ENCODE data around the gene TPK1.

TPK1 gene

GRCh38 chr7:144519925-144520324 is 315.9 kb downstream of the TPK1 start:
- DNase-seq = no peak

GRCh38 chr7:144518360-144518759 is 317.5 kb downstream of the TPK1 start:
- no peak for DNase-seq

DNA sequence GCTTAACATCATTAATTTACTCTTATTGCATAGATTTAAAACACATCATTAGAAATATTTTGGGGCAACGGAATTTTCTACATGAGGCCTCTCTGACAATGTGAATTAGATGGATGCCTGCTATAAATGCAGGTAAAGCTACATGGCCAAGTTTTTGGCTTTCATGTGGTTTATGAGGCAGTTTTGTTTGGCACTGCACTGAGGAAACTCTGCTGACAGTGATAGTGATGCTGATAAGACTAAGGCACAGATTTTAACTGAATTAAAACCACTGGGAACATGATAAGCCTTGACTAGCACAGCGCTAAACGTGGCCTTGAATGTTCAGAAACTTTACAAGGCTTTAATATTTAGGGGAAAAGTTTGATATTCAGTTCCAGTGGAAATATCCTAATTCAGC is 318.1 kb downstream of the TPK1 start:
- no peak for DNase-seq

DNA sequence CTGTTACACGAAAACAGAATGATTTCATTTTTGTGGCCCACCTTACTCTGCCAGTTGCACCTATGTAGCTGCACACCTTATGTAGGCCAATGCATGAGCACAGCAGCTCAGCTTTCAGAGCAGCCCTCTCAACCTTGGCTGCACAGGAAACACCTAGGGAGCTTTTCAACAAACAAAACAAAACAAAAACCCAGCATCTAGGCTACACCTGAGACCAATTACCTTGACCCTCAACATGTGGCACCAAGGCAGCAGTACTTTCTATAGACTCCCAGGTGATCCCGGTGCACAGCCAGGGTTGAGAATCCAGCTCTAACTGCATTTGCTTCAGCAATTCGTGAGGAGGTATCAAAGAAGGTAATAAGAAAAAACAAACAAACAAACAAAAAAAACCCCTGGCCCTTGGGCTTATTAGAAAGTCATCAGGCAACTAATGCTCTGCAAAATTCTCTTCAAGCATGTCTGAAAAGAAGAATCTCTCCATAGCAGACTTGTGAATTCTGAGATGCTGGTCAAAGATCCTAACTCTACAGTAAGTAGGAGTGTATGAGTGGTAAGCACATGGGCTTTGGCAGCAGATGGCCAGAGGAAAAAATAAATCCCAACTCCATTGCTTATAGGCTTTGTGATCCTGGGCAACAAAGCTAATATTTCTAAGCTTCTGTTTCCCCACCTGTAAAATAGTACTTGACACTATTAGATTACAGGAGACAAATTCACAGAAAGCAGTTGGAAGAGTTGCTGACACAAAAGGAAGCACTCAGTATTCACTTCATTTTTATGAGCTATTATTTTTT is 318.9 kb downstream of the TPK1 start:
- no peak for DNase-seq

- DNase-seq = peak; percentile 84
Observed at GRCh38 chr7:144513334-144513733, 322.5 kb downstream of the TPK1 start.

DNA sequence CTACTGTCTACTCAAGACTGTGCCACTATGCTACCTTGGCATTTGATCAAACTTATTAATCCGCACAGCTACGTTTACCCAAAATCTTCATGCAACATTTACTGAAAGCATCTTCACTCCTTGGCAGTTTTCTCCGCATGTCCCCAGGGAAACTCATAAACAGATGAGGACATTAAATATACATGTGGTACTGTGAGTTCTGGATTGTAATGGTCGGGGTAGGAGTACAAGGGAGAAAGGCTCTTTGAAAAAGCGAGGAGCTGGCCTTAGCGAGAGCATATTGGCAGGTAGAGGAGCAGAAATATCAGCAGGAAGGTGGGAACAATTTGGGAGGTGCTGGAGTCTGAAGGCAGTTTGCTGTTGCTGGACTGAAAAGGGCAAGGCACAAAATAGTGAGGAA is 325.2 kb downstream of the TPK1 start:
- DNase-seq = no peak

- DNase-seq = no peak
Observed at GRCh38 chr7:144508702-144509101, 327.2 kb downstream of the TPK1 start.

DNA sequence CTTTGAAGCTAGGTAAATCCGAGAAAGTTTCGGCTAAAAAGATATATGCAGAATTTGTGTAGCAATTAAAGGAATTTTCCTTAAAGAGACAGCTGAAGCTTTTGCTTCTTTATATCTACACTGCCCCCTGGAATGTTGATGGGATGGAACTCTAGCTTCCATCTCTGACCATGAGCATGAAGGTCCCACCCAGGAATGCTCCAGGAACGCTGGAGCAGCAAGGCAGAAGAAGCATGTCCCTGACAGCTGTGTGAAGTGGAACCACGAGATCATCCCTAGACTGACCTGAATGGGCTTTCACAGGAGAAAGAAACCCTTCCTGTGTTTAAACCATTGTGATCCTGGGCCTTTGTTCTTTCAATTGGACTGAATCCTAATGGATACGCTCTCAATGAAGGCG is 332.6 kb downstream of the TPK1 start:
- DNase-seq = no peak

- DNase-seq = no peak
Observed at GRCh38 chr7:144500225-144500624, 335.6 kb downstream of the TPK1 start.

DNA sequence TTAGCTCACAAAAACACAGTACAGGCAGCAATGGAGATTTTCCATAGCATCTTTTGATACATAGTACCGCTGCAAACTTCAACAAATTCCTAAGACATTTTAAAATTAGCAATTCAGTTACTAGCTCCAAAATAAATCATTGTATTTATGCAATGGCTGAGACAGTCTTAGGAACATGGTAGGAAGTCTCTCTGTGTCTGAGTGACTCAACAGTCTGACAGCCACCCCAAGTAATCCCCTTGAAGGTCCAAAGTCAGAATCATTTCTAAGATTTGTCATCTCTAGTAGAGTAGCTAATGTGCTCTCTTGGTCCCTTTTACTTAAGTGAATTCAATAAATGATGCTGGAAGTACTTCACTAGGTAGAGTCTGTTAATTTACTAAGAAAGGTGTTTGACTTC is 338.6 kb downstream of the TPK1 start:
- DNase-seq = no peak

DNA sequence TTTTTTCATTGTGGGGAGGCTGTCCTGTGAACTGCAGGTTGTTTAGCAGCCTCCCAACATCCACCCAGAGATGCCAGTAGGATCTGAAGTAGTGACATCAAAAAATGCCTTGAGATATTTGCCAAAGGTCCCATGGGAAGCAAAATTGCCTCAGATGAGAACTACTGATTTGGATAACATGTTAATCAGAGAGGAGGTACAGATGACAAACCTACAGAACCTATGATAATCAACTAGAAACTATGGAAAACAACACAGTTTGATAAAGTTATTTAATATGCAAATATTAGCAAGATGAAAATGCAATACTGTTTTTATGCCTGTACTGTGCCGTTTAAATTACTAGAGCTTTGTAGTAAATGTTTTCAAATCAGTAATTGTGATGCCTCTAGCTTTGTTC is 341.5 kb downstream of the TPK1 start:
- DNase-seq = no peak

- DNase-seq = no peak
Observed at GRCh38 chr7:144489504-144489903, 346.3 kb downstream of the TPK1 start.

DNA sequence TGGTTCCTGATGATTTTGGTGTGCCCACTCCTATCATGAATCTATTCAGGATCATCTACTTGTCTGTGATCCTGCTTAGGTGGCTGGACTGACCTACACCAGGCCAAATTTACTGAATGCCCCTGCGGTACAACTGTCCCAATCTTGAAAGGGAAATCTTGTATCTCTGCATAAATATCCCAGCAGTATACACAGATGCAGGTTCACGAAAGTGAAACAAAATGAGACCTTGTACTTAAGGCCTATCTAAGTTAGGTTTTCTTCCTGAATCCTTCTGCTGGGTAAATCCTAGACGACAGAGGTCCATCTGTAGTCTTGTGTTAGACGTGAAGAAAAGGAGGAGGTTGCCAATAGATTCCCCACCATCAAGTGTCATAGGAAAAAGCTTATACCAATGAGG is 346.9 kb downstream of the TPK1 start:
- DNase-seq = no peak

- DNase-seq = no peak
Observed at GRCh38 chr7:144487901-144488300, 348.0 kb downstream of the TPK1 start.

DNA sequence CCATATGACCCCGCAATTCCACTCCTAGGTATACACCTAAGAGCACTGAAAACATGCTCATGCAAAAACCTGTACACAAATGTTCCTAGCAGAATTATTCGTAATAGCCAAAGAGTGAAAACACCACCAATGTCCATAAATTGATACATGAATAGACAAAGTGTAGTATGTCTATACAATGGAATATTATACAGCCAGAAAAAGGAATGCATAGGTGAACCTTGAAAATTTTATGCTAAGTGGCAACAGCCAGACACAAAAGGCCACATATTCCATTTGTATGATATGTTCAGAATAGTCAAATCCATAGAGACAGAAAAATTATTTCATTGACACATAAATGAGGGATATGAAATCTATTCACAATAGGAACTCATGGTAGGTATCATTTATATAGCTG is 351.4 kb downstream of the TPK1 start:
- no peak for DNase-seq

DNA sequence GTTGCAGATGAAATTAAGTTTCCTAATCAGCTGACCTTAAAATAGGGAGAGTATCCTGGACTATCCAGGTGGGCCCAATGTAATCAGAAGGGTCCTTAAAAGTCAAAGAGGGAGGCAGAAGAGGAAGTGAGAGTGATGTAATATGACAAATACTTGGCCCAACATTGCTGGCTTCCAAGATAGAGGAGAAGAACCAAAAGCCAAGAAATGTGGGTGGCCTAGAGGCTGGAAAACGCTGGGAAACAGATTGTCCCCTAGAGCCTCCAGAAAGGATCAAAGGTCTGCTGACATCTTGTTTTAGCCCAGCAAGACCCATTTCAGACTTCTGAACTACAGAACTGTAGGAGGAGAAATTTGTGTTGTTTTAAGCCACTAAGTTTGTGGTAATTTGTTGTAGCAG is 352.7 kb downstream of the TPK1 start:
- no peak for DNase-seq

GRCh38 chr7:144481833-144482232 is 354.0 kb downstream of the TPK1 start:
- DNase-seq = no peak

- DNase-seq = no peak
Observed at GRCh38 chr7:144477348-144477747, 358.5 kb downstream of the TPK1 start.

GRCh38 chr7:144474800-144475615 is 360.8 kb downstream of the TPK1 start:
- no peak for DNase-seq

- DNase-seq = no peak
Observed at GRCh38 chr7:144474363-144474762, 361.5 kb downstream of the TPK1 start.

DNA sequence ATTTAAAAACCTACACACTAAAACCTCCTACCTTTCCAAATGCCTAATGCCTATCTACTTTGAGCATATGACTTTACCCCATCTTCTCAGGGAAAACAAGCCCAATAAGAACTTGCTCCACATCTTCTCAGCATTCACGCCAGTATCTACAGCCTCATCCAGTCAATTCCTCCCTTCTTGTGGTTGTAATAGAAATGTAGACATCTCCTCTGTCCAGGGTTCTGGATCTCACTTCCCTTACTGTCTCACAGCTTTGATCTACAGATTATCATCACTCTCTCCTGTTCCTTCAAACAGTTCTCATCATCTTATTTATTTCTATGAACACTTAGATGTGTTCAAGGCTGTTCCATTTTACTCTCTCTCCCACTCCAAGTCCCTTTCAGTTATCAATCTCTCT is 361.9 kb downstream of the TPK1 start:
- no peak for DNase-seq

DNA sequence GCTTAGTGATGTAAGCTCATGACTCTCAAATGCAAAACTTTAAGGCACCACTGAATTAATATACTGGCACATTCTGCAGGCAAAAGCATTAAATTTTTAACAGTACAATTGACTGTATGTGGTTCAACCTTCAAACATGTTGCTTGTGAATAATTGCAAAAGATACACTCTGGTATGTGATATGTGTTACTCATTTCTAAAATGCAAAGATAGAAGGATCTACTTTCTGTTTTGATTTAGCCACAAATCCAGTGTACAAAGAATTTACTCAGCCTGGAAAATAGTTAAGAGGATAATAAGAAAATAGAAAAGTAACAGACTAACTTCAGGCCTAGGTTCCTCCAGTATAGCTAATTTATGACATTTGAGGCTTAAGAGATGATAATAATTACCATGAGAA is 365.8 kb downstream of the TPK1 start:
- no peak for DNase-seq

GRCh38 chr7:144468990-144469732 is 366.7 kb downstream of the TPK1 start:
- DNase-seq = peak; percentile 13

DNA sequence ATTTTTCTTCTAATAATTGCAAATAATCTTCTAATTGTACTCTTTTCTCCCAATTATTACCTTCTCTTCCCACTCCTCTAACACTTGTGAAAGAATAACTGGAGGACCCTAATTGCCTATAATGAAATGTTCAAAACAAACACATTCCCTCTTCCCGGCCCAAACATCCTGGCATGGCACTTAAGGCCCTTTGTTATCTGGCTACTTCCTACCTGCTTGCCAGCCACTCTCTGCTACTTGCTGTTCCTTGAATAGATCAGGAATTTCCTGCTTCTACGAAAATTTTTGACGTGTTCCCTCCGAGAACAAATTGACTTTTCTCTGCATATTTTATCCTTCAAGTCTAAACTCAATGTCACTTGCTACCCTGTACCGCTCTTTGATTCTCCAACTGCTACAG is 376.2 kb downstream of the TPK1 start:
- DNase-seq = no peak
